HG03378 (cell line): ENCODE data around the gene ABCC4.
A peak's percentile ranks its signal among the peaks of the same experiment; 100 is the strongest.
"Not testable (repeated sequence)": the region's sequence is repeated elsewhere in the genome, so short reads cannot be mapped to it uniquely, and the experiment has no call there.

Experiments
- ATAC-seq: cut with Tn5 transposase; IDR thresholded peaks from one replicate; pipeline ENCODE4 v1.9.1; 2021; ENCODE audit warnings: mild to moderate bottlenecking, moderate library complexity; ENCODE audit not compliant: unreplicated experiment

Gene ABCC4

DNA sequence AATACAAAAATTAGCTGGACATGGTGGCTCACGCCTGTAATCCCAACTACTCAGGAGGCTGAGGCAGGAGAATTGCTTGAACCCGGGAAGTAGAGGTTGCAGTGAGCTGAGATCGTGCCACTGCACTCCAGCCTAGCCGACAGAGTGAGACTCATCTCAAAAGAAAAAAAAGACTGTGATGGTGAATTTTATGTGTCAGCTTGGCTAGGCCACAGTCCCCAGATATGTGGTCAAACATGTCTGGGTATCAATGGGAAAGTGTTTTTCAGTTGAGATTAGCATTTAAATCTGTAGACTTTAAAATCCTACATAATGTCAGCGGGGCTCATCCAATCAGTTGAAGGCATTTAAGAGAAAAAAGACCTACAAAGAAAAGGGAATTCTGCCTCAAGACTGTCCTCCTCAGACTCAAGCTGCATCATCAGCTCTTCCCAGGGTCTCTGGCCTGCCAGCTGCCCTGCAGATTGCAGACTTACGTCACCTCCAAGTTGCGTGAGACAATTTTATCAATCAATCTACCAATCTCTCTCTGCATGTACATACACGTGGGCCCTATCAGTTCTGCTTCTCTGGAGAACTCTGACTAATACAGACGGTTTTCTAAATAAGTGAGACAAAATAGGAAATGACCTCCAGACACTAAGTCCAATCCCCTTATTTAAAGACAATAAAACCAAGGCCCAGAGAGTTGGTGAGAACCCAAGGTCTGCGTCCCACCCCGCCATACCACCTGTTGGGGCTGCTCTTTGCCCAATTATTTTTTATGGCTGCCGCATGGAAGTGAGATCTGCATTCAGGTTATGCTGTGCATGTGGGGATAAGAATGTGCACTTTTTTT is 99.2 kb downstream of the ABCC4 start:
- ATAC-seq = no peak

DNA sequence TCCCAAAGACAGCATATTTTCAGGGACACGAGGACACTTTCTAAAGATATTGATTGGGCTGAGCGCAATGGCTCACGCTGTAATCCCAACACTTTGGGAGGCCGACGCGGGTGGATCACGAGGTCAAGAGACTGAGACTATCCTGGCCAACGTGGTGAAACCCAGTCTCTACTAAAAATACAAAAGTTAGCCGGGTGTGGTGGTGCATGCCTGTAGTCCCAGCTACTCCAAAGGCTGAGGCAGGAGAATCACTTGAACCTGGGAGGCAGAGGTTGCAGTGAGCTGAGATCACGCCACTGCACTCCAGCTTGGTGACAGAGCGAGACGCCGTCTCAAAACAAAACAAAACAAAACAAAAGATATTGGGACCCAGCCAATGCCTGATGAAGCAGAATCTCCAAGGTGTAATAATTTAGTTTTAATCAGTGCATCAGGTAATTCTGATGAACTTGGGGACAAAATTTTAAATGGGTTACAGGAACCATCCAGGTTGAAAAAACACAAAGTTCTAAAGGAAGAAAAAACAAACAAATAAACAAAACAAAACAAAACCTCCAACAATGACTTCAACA is 100.8 kb downstream of the ABCC4 start:
- ATAC-seq = not testable (repeated sequence)

DNA sequence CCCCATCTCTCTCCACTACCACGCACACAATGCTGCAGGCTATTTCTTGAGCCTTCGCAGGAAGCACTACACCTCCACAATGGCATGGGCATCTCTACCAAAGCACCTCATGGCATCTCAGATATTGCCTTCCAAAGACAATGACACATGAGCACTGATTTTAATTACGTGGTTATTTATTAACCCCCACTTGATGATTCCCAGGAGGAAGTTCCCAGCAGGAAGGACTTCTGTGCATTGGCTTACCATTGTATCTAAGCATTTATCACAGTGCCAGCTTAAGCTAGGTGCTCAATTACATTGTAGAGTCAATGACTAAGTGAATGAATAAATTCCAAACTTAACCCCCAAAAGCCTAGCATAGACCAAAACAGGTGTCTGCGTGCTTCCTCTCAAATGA is 101.4 kb downstream of the ABCC4 start:
- no peak for ATAC-seq

DNA sequence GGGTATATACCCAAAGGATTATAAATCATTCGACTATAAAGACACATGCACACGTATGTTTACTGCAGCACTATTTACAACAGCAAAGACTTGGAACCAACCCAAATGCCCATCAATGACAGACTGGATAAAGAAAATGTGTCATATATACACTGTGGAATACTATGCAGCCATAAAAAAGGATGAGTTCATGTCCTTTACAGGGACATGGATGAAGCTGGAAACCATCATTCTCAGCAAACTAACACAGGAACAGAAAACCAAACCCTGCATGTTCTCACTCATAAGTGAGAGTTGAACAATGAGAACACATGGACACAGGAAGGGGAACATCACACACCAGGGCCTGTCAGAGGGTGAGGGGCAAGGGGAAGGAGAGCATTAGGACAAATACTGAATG is 102.6 kb downstream of the ABCC4 start:
- not testable (repeated sequence) for ATAC-seq

DNA sequence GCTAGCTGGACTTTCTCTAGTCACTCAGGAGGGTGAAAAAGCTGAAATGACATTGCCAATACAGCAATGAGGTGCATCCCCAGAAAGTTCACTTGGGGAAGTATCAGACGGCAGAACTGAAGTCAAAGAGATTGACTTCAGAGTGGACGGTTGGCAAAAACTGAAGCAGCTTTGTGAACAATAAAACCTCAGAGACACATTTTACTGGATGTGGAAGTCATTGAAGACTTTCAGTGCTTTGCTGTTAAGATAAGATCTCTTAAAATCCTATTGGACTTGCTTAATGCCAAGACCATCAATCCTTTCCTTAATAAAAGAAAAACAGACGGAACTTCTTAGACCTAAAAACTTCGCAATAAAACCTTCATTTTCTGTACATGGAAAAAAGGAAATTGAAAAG is 103.7 kb downstream of the ABCC4 start:
- no peak for ATAC-seq

DNA sequence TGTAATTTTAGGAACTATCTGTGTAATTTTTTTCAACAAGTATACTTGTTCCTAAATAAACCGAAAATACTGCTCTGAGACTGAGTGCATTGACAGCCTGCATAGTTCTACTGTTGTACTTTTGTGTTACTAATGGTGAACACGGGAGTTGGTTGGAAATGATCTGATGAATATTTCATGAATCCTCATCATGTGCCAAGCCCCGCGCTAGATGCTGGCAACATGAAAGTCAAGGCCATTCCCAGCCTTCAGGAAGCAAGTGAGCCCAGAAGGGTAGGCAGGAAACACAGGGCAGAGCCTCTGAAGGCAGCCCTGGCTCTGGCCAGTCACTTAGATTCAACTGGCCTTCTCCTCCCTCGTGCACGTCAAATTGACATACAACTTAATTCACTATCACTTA is 106.1 kb downstream of the ABCC4 start:
- ATAC-seq = no peak

DNA sequence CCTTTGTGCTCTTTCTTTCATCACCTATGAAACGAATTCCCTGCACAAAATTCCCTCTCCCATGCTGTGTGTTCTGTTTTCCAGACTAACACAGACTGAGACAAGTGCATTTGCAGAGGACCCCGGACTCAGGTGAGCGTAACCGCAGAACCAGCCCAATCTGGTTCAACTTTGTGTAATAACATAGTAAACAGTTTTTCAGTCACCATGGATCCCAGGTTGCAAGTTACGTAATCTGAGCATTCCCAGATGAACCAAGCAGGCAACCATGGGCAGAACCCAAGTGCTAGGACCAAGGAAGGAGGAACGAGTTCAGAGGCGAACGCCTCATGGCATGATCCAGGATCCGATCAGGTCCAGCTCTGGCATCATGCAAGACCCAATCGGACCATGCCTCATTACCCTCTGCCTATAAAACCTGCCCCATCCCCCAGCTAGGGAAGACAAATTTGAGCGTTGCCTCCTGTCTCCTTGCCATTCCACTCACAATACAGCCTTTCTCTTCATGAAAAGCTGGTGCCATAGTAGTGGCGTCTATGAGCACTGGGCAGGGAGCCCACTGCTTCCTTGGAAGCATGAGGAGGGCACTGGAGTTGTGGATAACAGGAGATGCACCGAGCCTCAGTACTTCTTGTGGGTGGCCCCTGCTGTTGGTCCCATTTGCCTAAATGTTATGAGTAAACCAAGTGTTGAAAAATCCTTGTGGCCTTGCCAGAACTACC is 107.6 kb downstream of the ABCC4 start:
- no peak for ATAC-seq

DNA sequence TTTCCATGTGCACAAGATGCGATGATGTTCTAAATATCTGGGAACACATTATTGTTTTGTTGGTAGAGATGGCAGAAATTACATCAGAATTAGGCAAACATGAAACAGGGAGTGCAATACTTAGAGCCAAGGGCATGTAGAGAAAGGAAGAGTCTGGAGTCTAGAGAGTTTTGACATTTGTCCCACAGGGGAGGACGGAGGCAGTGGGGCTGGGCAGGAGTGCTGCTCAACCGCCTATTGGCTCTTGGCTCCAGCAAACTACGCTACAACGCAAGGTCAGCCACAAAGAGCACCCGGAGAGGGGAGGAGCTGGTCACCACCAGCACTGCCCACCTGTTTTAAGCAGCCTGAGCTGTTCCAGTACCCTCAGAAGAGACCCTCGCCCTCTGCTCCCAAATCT is 108.3 kb downstream of the ABCC4 start:
- ATAC-seq = no peak

DNA sequence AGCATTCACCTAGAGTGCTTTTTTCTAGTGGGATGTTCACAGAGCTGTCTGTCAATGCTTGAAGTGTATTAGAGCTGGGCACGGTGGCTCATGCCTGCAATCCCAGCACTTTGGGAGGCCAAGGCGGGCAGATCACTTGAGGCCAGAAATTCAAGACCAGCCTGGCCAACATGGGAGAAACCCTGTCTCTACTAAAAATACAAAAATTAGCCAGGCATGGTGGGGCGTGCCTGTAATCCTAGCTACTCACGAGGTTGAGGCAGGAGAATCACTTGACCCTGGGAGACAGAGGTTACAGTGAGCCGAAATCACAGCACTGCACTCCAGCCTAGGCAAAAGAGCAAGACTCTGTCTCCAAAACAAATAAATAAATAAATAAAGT is 108.7 kb downstream of the ABCC4 start:
- not testable (repeated sequence) for ATAC-seq

DNA sequence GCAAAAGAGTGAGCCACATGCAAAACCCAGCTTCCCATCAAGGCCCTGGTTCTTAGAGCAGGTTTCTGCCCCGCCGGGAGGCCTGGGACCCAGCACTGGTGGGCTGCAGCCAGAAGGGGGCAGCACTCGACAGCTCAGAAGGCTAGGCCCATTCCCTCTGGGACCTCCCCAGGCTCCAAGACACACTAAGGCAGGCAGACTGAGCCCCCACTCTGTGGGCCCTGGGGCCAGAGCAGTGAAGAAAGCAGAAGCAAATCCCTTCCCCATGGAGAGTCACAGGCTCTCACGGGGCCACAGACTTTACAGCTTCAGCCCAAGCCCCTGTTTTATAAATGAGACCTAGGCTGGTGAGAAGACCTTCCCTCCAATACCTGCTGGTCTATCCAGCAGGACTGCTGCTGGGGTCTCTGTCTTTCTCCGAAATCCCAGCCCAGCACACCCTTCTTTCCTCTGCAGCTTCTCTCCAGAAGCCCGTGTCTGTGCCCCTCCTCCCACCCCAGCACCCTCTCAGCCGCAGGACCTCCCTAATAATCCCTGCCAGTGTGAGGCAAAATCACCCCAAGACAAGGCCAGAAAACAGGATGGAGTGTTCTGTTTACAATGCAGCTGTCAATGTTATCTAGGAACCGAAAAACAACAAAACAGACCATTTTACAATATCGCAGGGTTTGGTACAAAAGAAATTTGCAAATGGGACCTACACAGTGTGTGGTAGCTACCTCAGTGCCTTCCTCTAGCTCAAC is 109.3 kb downstream of the ABCC4 start:
- ATAC-seq = peak; percentile 92

DNA sequence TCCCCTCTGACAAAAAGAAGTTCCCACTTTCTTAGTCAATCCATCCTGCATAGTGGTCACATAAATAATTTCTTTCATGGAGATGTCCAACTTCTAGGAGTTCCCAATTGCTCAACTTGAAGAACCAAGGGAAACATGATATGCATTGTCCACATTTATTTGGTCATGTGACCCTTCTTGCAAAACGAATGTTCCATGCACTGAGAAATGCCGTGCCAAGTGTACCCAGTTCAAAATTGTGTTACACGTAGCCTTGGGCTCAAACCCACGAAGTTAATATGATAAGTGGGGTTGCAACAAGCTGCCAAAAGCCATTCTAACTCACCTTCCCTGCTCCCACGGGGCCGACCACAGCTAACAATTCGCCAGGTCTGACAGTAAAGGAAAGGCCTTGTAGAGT is 113.1 kb downstream of the ABCC4 start:
- no peak for ATAC-seq

DNA sequence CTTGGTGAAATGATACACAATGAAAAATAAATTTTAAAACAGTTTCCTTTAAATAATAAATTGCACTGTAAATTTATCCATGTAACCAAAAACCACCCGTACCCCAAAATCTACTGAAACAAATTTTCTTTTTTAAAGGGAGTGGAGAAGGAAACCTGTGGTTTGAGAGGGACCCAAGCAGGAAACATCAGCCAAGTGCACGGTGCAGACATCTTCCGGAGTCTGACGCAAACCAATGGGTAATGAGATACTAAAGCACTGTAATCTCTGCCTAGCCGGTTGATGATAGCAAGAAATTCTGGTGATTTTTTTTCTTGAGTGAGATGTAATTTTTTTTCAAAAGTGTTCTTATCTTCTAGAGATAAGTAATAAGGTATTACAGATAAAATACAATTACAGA is 115.4 kb downstream of the ABCC4 start:
- no peak for ATAC-seq

DNA sequence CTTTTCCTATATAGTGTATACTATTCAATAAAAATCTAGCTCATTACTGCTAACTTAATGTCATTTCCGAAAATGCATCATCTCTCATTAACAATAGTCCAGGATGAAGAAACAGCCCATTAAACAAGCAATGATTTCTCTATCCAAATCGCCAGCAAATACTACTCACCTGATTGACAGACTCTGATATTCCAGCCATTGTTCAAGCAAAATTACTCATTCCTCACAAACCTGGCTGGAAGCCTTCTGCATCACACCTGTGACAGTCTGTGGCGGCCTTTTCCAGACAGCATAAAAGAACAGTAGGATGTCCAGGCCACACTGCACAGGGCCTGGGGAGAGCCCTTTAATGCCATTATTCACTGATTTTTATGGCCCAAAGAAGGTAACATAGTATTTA is 115.9 kb downstream of the ABCC4 start:
- no peak for ATAC-seq

DNA sequence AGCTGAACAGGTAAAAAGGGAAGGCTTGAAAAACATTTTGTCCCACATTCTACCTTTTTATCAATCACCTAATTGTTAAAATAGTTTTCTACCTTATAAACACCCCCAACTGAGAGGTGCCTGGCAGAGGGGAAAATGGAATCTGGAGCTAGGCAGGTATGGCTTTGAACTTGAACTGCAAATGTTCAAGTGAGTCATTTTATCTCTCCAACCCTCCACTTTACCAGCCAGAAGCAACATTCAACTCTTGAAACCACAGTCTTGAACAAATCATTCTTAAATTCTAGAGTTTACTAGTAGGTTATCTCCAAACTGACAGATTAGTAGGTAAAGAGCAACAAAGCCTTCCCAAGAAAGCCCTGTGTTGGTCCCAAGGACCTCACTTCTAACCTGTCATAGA is 116.9 kb downstream of the ABCC4 start:
- ATAC-seq = no peak

DNA sequence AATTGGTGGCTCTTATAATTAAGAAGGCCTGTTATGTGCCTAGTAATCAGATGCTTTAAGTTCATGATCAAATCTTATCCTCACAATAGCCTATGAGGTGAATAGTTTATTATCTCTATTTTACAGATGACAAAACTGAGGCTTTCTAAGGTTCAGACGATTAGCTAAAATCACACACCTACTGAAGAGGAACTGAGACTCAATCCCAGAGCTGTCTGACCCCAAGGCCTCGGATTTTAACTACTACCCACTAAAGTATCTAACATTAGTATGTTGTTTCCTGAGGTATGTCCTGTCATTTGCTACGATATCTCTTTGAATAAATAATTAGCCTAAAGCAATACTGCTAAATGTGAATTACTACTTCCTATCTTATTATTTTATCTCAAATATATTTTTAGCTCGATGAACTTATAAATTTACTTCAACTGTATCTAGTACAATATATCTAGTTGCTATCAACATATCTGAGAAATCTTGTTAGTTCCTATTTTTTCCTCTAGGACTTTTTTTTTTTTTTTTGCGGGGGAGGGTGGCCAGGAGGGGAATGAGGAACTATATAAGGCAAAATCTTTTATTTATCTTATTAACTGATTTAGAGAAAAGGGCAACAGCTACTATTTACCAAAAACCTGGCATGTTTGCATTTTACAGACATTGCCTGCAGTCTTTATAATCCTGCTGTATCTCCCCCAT is 118.5 kb downstream of the ABCC4 start:
- ATAC-seq = peak; percentile 66

DNA sequence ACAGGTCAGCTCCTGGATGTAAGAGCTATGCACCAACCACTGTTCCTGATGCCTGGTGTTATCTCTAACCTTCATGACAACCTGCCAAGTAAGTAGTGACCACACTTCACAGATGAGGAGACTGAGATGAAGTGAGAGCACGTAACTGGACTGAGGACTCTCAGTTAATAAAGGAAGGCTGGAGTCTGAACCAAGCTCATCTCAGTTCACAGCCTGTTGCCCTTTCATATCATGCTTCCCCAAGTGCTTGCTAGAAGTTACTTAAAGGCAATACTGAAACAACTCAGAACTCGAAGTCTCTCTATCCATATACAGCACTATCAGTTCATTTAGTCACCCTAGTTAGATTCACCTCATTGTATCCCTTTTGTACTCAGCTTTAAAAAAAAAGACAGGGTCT is 119.7 kb downstream of the ABCC4 start:
- peak; percentile 54 for ATAC-seq

DNA sequence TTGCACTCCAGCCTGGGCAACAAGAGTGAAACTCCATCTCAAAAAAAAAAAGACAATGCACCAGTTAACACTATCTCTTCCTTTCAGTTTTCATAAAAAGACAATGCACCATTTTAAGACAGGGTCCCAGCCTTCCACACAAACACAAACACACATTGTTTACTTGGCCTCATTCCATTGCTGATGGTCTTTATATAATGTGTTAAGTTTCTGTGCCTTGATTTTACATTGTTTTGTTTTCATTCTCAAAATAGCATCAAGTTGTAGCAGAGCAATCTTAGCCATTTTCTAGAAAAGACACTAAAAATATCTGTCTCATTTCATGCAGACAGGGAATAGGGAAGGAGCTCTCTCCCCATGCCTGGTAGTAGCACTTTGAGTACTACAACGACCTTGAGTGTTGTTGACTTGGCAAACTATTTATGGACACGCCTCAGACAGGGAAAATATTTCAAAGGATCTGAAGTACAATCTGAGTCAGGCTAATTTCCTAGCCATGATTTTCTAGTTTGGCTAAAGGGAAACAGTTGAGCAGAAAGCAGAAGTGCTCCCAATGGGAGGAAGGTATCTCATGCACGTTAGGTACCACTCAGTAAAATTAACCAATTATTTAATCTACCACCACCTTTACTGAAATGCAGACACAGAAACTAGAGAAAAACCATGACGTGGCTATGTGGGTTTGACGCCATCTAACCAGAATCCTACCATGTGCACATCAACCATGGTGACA is 120.6 kb downstream of the ABCC4 start:
- ATAC-seq = no peak

DNA sequence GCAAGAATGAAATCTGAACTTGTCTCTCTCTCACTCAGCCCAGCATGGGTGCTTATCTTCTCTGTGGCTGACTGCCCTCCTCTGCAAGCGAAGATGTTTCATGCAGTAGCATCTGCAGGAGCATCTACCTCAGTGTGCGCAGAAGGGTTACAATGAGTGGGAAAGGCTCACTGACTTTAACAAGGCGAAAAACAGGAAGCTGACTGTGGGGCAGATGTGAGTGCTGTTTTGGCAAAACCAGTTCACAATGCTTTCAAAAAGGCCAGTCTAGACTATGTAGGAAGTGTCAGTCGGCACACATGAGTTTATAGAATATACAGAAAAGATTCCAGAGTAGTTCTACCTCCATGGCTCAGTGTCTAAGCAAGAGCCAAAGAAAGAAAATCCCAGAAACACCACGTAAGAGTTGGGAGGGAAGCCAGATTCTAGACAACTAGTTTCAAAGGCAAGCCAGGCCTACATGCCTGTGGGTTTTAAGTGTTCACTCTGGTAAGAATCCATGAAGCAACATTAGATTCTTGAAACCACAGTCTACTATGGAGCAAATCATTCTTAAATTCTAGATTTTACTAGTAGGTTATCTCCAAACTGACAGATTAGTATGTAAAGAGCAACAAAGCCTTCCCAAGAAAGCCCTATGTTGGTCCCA is 124.5 kb downstream of the ABCC4 start:
- ATAC-seq = no peak

DNA sequence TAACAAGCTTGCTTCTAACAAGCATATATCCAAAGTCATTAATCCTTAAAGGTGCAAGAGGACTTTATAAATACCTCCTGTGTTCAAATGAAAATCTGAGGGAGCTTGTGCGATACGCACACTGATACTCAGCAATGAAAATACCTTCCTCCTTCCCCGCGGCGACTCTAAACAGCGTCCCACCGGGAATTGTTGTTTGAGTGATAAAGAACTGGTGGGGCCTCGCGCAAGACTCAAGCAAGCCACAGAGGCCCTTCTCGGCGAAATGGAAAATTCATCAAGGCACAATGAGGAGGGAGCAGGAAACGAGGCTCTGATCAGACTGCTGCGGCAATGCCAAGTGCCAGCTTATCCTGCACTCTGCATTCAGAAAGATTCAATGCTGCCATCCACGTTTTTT is 126.7 kb downstream of the ABCC4 start:
- ATAC-seq = no peak

DNA sequence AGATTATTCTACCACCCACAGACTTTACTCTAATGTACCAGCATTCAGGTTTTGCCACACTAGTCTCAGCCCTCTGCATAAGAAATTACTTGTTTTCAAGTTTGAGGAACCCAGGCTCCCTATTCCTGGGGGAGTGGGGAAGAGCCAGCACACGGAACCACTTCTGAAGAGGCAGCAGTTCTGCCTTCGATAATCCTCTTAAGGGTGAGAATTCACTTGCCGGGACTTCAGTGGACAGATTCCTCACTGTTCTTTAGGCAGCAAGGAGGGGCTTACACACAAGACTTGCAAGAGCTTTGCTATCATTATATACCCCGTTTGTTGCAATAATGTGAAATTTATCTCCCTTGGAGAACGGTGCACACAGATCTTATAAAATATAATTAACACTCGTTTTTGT is 133.1 kb downstream of the ABCC4 start:
- no peak for ATAC-seq
